Prostate gland (tissue), 2 donors: ENCODE measurements around the gene GIT2.

ENCODE experiments used
- POLR2A ChIP-seq: fragments of 450-650 bp; IDR thresholded peaks from one replicate; pipeline ENCODE4 v1.6.1; 2016; ENCODE audit warnings: antibody characterized with exemption, mild to moderate bottlenecking
- POLR2AphosphoS5 ChIP-seq: sonication (generic); formaldehyde crosslinking; IDR thresholded peaks from one replicate; pipeline ENCODE4 v1.6.1; 2017; ENCODE audit warnings: antibody characterized with exemption
- TF ChIP-seq, protein P1 (sequence below), 4 experiments: fragments of 200-600 bp in 2 of 4; fragments of 450-650 bp in 2 of 4; sonication (generic) in 2 of 4; IDR thresholded peaks; 1 replicate in 3 of 4; 2 replicates in 1 of 4; pipeline ENCODE4 v1.5.1; 2016 to 2019; ENCODE audit warnings: antibody characterized with exemption in 4 of 4, mild to moderate bottlenecking in 2 of 4, moderate library complexity in 2 of 4

DNA sequence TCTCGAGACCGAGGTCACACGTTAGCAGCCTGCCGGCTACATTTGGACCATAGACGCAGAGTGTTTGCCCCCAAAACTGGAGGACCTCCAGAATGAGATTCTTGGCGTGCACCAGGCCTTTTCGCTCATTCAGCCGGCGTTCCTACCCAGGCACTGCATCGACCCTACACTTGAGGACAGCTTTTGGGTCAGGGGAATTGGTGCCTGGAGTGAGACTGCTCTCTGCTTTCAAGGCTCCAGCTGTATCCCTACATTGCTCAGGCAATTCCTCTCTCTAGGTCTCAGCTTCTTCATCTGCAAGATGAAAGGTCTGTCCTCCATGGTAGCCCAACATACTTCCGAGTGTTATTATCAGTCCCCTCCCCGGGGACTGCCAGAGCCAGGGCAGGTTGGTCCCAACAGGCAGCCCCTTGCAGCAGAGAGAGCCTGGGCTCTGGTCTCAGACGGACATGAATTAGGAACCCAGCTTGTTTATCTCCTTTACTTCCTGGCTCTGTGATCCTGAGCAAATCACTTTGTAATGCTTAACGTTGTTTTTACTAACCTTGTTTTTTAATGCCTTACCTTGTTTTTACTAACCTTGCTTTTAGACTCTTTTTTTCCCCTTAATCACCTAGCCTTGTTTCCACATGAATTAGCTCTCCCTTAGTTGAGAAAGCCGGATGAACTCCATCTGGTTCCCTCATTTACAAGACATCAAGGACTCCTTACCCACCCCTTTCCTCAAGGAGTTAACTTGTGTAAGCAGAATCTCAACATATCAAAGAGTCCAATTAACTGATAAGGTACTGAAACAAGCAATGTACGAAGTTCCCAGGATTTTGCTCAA lies 95.2 kb downstream of the GIT2 start:
- TF ChIP-seq, protein P1, sequence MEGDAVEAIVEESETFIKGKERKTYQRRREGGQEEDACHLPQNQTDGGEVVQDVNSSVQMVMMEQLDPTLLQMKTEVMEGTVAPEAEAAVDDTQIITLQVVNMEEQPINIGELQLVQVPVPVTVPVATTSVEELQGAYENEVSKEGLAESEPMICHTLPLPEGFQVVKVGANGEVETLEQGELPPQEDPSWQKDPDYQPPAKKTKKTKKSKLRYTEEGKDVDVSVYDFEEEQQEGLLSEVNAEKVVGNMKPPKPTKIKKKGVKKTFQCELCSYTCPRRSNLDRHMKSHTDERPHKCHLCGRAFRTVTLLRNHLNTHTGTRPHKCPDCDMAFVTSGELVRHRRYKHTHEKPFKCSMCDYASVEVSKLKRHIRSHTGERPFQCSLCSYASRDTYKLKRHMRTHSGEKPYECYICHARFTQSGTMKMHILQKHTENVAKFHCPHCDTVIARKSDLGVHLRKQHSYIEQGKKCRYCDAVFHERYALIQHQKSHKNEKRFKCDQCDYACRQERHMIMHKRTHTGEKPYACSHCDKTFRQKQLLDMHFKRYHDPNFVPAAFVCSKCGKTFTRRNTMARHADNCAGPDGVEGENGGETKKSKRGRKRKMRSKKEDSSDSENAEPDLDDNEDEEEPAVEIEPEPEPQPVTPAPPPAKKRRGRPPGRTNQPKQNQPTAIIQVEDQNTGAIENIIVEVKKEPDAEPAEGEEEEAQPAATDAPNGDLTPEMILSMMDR (IDR thresholded peaks at IDR 0.05): no peak
- no peak for TF ChIP-seq POLR2A
- no peak for TF ChIP-seq POLR2AphosphoS5
